ENCODE data around the gene CLDN9.
"Not testable (repeated sequence)": the region's sequence is repeated elsewhere in the genome, so short reads cannot be mapped to it uniquely, and the experiment has no call there.

CLDN9 gene

DNA sequence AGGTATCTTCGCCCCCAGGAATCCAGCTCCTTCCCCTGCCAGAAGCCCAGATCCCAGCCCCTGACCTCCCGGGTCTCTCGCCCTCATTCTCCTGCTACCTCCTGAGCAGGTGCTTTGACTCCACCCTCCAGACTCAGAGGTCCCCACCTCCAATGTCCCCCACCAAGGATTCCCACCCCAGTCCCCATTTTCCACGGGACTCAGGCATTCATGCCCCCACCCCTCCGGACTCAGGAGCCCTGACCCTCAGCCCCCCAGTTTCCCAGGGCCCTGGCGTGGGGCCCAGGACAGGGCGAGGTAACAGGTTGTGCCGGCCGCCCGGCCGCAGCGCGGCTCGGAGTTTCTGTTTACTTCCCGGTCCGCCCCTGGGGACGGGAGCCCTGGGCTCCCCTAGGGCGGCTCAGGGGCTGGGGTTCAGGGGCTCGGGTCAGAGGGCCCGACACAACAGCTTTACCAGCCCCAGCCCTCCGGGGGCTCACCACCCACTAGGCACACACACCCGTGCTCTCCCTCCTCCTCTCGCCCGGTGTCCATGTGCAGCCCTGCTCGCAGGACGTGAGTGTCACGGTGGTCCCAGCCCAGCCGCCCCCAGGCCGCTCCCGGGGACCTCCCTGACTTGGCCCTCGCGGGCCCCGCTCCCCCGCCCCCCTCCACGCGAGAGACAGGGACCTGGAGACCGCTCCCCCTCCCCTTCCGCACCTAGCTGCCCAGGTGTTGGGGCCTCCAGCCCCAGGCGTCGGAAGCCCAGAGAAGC is 23.4 kb downstream of the CLDN9 start:
- no peak for DNase-seq

GRCh38 chr16:3036726-3037315 is 24.1 kb downstream of the CLDN9 start, which contains the start of gene BICDL2:
TSS of gene BICDL2 (minus strand) at chr16:3036944. CDS start at chr16:3035496, 1,448 bp downstream.
- no peak for DNase-seq

DNA sequence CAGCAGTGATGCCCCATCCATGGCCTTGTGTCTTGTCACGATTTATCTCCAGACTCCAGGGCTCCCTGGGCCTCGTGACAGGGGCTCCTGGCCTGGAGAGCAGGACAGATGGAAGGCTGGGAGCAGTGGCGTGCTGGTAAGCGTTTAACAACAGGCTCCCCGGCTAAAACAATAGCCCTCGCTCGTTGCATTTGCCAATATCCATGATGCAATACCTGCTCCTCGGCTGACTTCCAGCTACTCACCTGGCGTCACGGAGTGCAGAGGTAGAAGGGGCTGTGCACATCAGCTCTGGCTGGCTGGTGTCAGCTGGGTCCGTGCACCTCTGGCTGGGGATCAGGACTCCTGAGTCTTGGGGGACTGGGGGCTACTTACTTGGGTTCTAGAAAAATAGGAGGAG is 25.5 kb downstream of the CLDN9 start:
- no peak for DNase-seq

DNA sequence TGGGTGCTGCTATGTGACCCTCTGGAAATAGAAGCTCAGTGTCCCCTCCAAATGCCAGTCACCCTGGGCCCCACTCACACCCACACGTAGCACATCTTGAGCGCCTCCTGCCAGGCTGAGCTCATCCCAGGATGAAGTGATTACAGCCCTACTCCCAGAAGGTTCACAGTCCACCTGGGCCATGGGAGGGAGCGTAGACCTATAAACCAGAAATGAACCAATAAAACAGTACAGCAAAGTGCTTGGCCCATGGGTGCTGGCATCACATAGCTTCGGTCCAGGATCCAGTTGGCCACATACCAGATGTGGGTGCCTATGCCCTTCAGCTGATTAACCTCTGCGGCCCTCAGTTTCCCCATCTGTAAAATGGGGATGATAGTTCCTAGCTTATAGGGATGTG is 26.2 kb downstream of the CLDN9 start:
- DNase-seq, result no peak

GRCh38 chr16:3042376-3042775 is 29.7 kb downstream of the CLDN9 start:
- no peak for DNase-seq

- DNase-seq, result no peak
Measured at GRCh38 chr16:3044708-3045107, 32.0 kb downstream of the CLDN9 start.

DNA sequence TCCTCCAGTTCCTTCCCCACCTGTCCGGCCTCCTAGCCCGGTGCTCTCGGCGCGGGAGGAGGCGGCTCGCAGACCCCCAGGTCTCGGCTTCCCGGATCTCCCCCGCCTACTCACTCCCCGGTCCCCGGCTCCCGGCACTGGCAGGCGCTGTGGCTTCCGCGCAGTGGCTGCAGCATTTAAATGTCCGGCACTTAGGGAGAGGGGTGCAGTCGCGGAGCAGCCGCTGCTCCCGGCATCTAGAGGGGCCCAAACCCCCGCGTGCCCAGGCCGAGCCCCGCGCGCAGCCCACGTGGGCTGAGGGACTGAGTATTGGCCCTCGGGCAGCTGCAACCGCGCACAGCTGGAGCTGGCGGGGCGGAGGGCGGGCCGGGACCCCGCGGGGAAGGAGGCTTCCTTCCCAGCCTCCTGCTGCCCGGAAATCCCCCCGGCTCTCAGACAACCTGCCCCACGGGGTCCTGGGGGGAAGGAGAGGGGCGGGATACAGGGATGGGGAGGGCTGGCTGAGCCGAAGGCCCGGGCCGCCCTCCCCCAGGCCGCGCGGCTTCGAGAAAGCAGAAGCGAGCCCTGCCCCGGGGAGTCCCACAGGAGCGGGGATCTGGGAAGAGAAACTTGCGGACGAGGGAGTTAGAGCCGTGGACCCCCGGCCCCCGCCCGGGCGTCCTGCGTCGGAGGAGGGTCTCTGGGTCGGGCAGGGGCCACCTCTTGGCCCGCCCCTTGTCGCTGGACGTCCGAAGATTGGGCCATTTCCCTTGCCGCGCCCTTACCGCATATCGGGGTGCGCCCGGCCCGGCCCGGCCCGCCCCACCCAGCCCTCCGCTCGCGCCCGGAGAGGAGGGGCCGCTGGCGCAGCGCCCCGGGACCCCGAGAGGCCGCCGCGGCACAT is 33.3 kb downstream of the CLDN9 start, which contains the start of gene MMP25:
Gene MMP25, plus strand, starts transcription at position 804 of the 883 bp plus-strand sequence. CDS start 357 bp downstream, outside the sequence.
- no peak for DNase-seq

DNA sequence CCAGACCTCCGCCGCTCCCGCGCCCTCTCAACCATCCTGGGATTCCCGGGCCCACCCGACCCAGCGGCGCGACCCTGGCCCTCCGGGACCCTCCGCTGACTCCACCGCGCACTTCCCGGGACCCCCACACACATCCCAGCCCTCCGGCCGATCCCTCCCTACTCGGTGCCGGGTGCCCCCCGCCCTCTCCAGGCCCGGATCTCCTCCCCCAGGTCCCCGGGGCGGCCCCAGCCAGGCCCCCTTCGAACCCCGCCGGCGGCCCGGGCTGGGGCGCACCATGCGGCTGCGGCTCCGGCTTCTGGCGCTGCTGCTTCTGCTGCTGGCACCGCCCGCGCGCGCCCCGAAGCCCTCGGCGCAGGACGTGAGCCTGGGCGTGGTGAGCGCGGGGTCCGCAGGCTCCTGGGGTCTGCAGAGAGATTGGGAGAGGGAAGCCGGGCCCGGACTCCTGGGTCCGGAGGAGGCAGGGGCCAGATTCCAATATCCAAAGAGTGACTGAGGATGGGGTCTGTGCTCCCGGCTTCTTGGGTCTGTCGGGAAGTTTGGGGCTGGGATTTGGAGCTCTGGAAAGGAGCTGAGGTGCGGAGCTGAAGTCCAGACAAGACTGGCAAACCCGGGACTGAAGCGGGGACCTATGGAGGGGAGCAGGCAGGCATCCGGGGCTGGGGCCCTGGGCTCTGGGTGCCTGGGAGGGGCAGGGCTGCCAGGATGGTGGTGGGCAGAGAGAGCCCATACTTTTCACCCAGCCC is 34.1 kb downstream of the CLDN9 start:
- DNase-seq, result no peak

GRCh38 chr16:3047387-3047720 is 34.6 kb downstream of the CLDN9 start:
- no peak for DNase-seq

GRCh38 chr16:3049921-3050481 is 37.3 kb downstream of the CLDN9 start:
- no peak for DNase-seq

GRCh38 chr16:3050487-3050886 is 37.8 kb downstream of the CLDN9 start:
- no peak for DNase-seq

DNA sequence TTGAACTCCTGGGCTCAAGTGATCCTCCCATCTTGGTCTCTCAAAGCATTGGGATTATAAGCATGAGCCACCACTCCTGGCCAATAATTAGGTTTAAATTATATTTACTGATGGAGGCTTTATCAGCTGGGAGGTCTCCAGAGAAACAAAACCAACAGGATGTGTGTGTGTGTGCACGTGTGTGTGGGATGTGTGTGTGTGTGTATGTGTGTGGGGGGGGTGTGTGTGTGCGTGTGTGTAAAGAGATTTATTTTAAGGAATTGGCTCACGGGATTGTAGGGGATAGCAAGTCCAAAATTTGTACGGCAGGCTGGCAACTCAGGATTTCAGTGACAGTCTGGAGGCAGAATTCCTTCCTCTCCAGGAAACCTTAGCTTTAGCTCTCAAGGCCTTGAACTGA is 38.3 kb downstream of the CLDN9 start:
- no peak for DNase-seq

DNA sequence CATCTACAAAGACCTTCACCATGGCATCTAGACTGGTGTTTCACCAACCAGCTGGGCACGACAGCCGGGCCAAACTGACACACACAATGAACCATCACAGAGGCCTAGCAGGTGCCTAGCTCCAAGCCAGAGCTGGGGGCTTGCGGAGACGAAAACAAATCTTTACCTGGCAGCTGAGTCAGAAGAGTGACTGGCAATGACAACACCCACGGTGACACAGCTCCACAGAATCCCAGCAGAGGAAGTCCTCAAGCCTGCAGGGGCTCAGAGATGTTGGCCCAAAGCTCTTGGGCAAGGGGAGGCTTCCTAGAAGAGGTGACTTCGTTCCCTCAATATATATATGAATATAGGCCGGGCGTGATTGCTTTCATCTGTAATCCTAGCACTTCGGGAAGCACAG is 38.8 kb downstream of the CLDN9 start:
- DNase-seq, result no peak

DNA sequence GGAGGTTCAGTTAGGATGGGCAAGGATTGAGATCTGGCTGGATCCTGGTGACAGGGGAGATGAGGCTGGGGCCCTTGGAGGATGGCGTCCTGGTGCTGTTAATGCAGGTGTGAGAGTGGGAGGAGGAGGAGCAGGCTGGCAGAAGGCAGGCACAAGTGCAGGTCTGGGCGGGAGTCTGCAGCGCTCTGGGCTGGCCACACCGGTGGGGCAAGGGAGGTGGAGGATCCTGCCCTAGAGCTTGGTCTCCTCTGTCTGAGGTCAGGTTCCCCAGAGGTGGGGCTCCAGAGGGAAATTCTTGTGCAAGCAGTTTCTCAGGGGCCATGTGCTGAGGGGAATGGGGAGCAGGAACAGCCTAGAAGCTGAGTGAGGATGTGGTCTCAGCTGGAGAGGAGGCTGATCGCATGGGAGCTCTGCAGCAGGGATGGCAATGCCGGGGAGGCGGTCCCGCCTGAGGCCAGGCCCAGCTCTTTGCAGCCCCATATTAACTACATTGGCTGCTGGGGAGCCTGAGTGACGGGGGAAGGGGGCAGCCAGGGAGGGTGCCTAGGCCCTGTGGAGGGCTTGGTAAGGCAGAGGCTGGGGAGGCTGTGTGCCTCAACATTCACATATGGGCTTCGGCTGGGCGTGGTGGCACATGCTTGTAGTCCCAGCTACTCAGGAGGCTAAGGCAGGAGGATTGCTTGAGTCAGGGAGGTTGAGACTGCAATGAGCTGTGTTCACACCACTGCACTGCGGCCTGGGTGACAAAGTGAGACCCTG is 40.0 kb downstream of the CLDN9 start:
- DNase-seq, result not testable (repeated sequence)

DNA sequence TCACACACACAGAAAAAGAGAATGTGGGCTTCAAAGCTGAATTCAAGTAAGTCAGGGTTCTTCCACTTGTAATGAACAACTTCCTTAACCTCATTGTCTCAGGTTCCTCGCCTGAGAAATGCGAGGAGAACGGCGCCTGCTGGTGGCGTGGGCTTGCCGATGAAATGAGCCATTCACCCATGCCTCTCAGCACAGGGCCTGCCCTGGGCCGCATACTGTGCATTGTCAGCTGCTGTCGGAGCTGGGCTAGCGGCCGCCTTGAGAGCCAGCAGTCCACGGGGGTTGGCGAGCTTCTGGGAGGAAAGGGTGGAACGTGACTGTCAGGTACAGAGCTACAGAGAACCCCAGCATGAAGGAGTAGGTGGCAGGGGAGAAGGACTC is 40.6 kb downstream of the CLDN9 start:
- DNase-seq, result not testable (repeated sequence)

- no peak for DNase-seq
Measured at GRCh38 chr16:3054965-3055733, 42.4 kb downstream of the CLDN9 start.

- DNase-seq, result not testable (repeated sequence)
Measured at GRCh38 chr16:3055734-3056115, 43.0 kb downstream of the CLDN9 start.

DNA sequence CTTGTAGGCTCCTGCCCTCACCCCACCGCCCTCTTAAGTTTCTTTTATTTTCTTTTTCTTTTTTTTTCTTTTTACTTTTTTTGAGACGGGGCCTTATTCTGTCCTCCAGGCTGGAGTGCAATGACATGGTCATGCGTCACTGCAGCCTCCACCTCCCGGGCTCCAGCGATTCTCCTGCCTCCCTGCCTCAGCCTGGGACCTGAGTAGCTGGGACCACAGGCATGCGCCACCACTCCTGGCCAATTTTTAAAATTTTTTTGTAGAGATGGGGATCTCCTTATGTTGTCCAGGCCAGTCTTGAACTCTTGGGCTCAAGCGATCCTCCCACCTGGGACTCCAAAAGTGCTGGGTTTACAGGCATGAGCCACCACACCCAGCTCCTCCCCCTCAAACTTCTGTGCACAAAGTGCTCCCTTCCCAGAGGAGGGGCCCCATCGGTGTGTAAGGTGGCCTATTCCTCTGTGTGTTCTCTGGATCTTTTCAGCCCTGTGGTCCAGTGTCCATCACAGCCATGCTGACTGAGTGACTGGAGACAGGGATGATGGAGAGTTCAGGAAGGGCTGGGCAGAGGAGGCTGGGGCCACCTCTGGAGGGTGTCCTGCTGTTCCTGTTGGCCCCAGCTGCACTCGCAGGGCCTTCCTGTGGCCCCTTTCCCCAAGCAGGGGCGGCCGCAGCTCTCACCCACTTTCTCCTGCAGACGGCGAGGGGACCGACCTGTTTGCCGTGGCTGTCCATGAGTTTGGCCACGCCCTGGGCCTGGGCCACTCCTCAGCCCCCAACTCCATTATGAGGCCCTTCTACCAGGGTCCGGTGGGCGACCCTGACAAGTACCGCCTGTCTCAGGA is 43.8 kb downstream of the CLDN9 start:
- DNase-seq, result no peak

- DNase-seq, result no peak
Measured at GRCh38 chr16:3057181-3058138, 44.7 kb downstream of the CLDN9 start.

All from NCI-H2107 (cell line).